Measurements from ENCODE around the gene OR51G2. TPM values are rescaled to one million over a fixed set of nuclear protein-coding genes. Genes with fewer than 3 reads are reported as not detected.
"Not testable (repeated sequence)": the region's sequence is repeated elsewhere in the genome, so short reads cannot be mapped to it uniquely, and the experiment has no call there.

OR51G2 gene, protein sequence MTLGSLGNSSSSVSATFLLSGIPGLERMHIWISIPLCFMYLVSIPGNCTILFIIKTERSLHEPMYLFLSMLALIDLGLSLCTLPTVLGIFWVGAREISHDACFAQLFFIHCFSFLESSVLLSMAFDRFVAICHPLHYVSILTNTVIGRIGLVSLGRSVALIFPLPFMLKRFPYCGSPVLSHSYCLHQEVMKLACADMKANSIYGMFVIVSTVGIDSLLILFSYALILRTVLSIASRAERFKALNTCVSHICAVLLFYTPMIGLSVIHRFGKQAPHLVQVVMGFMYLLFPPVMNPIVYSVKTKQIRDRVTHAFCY
- total RNA-seq (ENCODE audit: low replicate concordance) = not detected in 2 replicates

DNA sequence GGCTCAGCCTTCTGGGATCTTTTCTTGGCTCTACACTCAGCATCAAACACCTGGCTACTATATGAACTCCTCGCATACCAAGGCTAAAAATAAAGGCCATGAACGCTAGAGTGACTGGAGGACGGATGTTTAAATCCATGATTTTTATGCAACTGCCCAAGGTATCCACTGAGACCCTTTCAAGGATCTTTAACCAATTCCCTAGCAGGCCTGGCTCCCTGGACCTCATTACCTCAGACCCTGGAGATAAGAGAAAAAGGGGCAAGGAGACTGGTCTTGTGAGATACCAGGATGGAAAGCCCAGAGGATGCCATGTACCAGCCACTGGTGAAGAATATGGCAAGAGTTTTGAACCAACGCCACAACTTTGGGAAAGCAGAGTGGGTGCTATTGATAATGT lies at the start of gene OR51G2:
Gene OR51G2 (minus strand): TSS at position 101 of the 400 bp plus-strand sequence. CDS start 3,687 bp downstream, outside the sequence.
- TF ChIP-seq, protein P1, sequence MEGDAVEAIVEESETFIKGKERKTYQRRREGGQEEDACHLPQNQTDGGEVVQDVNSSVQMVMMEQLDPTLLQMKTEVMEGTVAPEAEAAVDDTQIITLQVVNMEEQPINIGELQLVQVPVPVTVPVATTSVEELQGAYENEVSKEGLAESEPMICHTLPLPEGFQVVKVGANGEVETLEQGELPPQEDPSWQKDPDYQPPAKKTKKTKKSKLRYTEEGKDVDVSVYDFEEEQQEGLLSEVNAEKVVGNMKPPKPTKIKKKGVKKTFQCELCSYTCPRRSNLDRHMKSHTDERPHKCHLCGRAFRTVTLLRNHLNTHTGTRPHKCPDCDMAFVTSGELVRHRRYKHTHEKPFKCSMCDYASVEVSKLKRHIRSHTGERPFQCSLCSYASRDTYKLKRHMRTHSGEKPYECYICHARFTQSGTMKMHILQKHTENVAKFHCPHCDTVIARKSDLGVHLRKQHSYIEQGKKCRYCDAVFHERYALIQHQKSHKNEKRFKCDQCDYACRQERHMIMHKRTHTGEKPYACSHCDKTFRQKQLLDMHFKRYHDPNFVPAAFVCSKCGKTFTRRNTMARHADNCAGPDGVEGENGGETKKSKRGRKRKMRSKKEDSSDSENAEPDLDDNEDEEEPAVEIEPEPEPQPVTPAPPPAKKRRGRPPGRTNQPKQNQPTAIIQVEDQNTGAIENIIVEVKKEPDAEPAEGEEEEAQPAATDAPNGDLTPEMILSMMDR (IDR thresholded peaks at IDR 0.05; ENCODE audit: insufficient read depth, low read length) = no peak
- no peak for DNase-seq (ENCODE audit: low read depth)
- no peak within 1 kb of the TSS for H3K4me3 ChIP-seq (ENCODE audit: low read depth, low read length)

DNA sequence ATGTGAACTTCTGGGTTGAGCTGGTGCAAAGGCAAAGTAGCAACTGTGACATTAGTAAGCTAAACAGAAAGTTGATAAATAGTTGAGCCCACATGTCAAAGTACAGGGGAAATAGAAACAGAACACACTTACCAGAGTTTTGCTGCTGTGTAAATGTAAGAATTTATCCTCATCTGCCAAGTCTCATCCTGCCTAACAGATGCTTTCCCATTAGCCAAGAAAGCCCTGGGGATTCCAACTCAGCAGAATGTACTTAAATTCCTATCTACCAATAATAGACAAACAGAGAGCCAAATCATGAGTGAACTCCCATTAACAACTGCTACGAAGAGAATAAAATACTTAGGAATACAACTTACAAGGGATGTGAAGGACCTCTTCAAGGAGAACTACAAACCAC lies 43.7 kb upstream of the OR51G2 start:
- TF ChIP-seq, protein P1 (IDR thresholded peaks at IDR 0.05; ENCODE audit: insufficient read depth, low read length) = no peak
- H3K4me3 ChIP-seq (ENCODE audit: low read depth, low read length) = no peak overlapping the region
- DNase-seq (ENCODE audit: low read depth) = no peak

DNA sequence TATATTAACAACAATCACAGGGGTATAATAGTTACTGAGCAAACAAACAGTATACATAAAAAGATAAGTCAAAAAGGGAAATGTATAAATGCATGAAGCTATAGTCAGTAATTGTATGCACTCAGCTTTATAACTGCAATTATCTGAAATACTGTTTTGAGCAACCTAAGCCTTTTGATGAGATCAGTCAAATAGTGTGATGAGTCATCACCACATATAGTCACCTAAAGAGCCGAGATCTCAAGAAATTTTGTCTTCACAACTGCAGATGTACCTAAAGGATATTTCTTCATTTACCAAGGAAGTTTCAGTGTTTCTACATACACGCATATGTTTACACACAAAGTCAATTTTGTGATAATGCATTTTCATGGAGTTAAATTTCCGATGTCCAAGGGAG lies 41.7 kb upstream of the OR51G2 start:
- no peak for DNase-seq (ENCODE audit: low read depth)

DNA sequence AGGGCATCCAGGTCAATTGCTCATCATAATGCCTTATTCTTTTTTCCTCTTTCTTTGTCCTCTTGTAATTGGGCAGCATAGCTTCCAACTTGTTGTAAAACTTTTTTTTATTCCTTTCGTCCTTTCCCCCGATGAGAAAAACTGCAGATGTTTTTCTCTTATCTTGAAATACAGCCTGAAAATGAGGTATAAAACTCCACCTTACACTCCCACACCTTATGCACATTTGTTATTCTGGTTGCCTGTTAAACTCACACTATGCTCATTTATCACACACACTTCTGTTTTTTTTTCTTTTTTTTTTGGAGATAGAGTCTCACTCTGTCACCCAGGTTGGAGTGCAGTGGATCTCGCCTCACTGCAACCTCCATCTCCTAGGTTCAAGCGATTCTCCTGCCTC lies 38.2 kb upstream of the OR51G2 start:
- H3K4me3 ChIP-seq (ENCODE audit: low read depth, low read length) = no peak overlapping the region
- TF ChIP-seq, protein P1 (IDR thresholded peaks at IDR 0.05; ENCODE audit: insufficient read depth, low read length) = no peak
- no peak for DNase-seq (ENCODE audit: low read depth)

More for the DNA sequence above, 41.7 kb upstream of the OR51G2 start:
- H3K4me3 ChIP-seq (ENCODE audit: low read depth, low read length) = no peak overlapping the region
- TF ChIP-seq, protein P1 (IDR thresholded peaks at IDR 0.05; ENCODE audit: insufficient read depth, low read length) = no peak

DNA sequence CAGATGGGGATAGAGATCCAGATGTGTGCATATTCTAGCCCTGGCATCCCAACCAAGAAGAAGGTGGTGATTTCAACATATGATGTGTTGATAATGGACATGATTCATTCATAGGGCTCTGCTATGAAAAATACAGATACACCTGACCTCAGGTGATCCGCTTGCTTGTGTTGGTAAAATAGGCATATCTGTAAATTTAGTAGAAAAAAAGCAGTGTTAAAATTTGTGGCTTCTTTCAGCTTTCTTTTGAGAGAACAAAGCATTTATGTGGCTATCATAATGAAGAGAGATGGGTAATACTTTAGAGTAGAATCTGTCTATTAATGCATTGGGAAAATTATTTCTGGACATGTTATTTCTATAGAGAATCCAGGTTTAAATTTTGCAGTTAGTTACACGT lies 36.5 kb upstream of the OR51G2 start, which contains the start of gene OR51A2:
Gene OR51A2 (minus strand): TSS at position 101 of the 400 bp plus-strand sequence. CDS start 0 bp downstream, at position 101.
- DNase-seq (ENCODE audit: low read depth); H3K4me3 ChIP-seq (ENCODE audit: low read depth, low read length): not testable (repeated sequence)

DNA sequence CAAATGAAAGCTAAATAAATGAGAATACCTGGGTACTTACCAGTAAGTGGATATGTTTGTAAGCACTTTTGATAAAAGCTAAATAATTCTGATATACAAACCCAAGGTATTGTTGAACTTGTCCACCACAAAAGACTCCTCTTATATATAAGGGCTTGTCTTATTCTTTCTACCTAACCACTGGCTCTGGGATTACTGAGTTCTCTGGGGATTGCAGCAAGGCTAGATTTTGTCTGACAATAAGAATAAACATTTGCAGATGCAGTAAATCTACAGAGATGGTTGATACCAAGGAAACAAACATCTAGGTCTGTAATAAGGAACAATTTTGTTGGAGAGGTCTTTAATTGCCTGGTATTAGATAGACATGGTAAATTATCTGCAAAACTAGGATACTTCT lies 28.4 kb upstream of the OR51G2 start, which contains the start of gene OR51A4:
Gene OR51A4 (minus strand): TSS at position 101 of the 400 bp plus-strand sequence. CDS start 505 bp downstream, outside the sequence.
- no peak within 1 kb of the TSS for H3K4me3 ChIP-seq (ENCODE audit: low read depth, low read length)
- no peak for DNase-seq (ENCODE audit: low read depth)
- TF ChIP-seq, protein P1 (IDR thresholded peaks at IDR 0.05; ENCODE audit: insufficient read depth, low read length) = no peak

DNA sequence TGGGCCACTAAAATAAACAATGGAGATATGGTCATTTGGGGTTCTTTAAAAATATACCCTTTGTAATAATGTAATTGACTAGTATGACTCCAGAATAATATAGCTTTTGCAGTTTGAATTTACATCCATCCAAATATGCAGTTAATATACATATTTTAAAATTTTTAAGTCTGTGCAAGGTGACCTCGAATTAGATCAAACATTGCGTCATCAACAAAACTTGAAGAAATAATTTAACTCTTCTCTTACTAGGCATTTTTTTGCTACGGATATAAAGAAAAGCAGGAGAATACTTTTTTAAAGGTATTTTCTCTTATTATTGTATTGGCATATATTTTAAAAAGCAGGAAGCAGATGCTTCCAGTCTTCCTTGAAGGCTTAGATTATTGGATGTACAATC lies 17.6 kb upstream of the OR51G2 start:
- H3K4me3 ChIP-seq (ENCODE audit: low read depth, low read length) = no peak overlapping the region
- TF ChIP-seq, protein P1 (IDR thresholded peaks at IDR 0.05; ENCODE audit: insufficient read depth, low read length) = no peak
- DNase-seq (ENCODE audit: low read depth) = no peak
